GM12892 (cell line): Measurements from ENCODE around the gene LRP8.

Source experiments
- DNase-seq: peaks from one replicate; pipeline ENCODE4 v3.0.0; 2011; ENCODE audit not compliant: insufficient read length
- FAIRE-seq: peaks from 2 replicates; lab custom pipeline; 2011; peaks lifted over from hg19 to GRCh38; lab: Jason Lieb, UNC
- POLR2A ChIP-seq: IDR thresholded peaks from 2 replicates; pipeline ENCODE4 v1.6.1; 2011; ENCODE audit warnings: low read depth, low read length, control low read depth
- POLR2AphosphoS5 ChIP-seq: IDR thresholded peaks from 2 replicates; pipeline ENCODE4 v1.6.1; 2011; ENCODE audit warnings: low read depth, low read length, control low read depth
- TAF1 ChIP-seq: IDR thresholded peaks from 2 replicates; pipeline ENCODE4 v1.6.1; 2011; ENCODE audit warnings: low read depth, mild to moderate bottlenecking, control low read depth, low read length, borderline replicate concordance

Gene LRP8

GRCh38 chr1:53258216-53258615 is 69.7 kb downstream of the LRP8 start:
- TF ChIP-seq POLR2A: no peak
- TF ChIP-seq POLR2AphosphoS5: no peak
- TF ChIP-seq TAF1: no peak
- FAIRE-seq (no peak), DNase-seq (no peak)

- FAIRE-seq: no peak
- TF ChIP-seq POLR2AphosphoS5 (no peak), TAF1 (no peak), POLR2A (no peak)
- no peak for DNase-seq
These were observed 70.3 kb downstream of the LRP8 start for GRCh38 chr1:53257454-53258081.

GRCh38 chr1:53256511-53257453 is 71.1 kb downstream of the LRP8 start:
- TF ChIP-seq TAF1 (no peak), POLR2AphosphoS5 (no peak), POLR2A (no peak)

GRCh38 chr1:53255031-53255430 is 72.8 kb downstream of the LRP8 start:
- FAIRE-seq: no peak
- no peak for DNase-seq
- TF ChIP-seq TAF1: no peak

More at GRCh38 chr1:53256511-53257453, 71.1 kb downstream of the LRP8 start:
- no peak for FAIRE-seq
- no peak for DNase-seq

GRCh38 chr1:53254011-53254640 is 73.7 kb downstream of the LRP8 start:
- DNase-seq (no peak), FAIRE-seq (no peak)
- TF ChIP-seq POLR2A (no peak), POLR2AphosphoS5 (no peak), TAF1 (no peak)

- FAIRE-seq (no peak), DNase-seq (no peak)
- TF ChIP-seq TAF1: no peak
These were observed 77.5 kb downstream of the LRP8 start for GRCh38 chr1:53250325-53250724.

DNA sequence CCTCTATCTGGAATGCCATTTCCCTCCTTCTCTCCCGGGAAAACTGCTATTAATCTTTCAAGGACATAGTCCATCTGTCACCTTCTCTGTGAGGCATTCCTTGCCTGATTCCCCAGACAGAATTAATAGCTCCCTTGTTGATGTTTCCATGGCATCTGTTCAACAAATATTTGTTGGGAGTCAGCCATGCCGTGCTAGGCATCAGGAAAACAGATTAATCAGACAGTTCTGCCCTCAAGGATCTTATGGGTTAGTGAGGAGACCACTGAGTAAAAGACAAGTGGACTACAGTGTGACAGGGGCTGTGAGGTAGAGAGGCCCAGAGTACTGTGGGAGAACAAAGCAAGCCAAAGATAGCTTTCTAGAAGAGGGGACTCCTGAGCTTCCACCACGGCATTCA is 78.2 kb downstream of the LRP8 start:
- TF ChIP-seq POLR2AphosphoS5: no peak
- DNase-seq: no peak
- FAIRE-seq: no peak

DNA sequence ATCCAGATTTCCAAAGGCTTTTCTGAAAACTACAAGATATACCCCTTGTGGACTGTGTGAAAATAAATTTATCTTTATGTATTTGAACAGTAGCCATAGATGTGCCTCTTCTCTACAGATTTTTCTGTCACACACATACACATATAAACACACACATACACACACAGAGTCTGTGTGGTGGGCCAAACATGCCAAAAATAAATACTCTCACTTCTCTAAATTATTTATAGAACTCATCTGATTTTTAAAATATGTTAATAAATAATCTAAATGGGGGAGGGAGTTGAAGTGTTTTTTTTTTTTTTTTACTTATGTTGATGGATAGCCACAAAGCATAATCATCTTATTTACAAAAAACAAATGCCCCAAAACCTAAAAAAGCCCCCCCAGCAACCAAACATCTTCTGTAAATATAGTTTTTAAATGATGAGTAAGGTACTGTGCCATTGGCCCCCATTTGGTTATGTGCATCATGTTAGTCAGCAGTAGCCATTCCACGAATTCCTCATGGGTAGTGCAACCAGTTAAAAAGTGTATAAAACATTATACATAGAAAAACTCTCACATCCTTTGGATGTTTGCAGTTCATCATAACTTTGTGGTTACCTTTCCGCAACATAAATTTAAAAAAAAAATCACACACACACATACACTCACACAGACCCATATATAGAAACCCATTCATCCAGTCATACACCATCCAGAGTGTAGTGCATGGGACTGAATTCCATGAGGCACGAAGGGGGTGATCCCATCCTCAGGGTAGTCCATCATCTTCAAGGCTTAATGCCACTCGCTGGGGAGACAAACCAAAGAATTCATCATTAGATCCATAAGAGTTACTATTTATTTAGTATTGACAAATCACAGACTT is 81.4 kb downstream of the LRP8 start:
- no peak for DNase-seq
- TF ChIP-seq TAF1 (no peak), POLR2A (no peak), POLR2AphosphoS5 (no peak)
- FAIRE-seq: no peak

DNA sequence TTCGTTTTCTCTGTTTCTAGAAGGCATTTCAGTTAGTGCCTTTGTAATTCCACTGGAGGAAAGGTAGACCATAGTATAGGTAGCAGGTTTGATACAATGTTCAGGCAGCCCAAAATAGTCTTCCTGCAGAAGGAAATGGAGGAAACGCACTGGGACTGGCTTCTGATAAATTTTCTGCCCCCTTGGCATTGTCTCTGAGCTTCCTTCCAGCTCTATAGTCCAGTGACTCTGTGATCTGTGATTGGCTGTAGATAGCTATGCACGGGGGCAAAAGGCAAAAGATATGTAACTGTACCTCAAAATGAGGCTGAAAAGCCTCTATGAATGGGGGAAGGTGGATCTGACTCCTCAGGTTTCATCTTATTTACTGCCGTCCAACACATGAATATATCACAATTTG is 83.7 kb downstream of the LRP8 start:
- no peak for DNase-seq
- TF ChIP-seq TAF1 (no peak), POLR2AphosphoS5 (no peak), POLR2A (no peak)
- no peak for FAIRE-seq

- TF ChIP-seq POLR2AphosphoS5: no peak
- no peak for TF ChIP-seq TAF1
- no peak for TF ChIP-seq POLR2A
- DNase-seq: no peak
- no peak for FAIRE-seq
These were observed 85.5 kb downstream of the LRP8 start for GRCh38 chr1:53242381-53242780.

- FAIRE-seq: no peak
These were observed 86.0 kb downstream of the LRP8 start for GRCh38 chr1:53241828-53242227.

More at GRCh38 chr1:53241828-53242227, 86.0 kb downstream of the LRP8 start:
- TF ChIP-seq POLR2A (no peak), TAF1 (no peak), POLR2AphosphoS5 (no peak)
- DNase-seq: no peak
